Stimulated activated CD8-positive, alpha-beta memory T cell treated with anti-CD3 and anti-CD28 coated beads, Interleukin-7, amount 100 ng/mL, for 4 hours (primary cell): ENCODE results near the gene RETREG2.

Experiments
- DNase-seq, 2 donors: peaks; one replicate each; pipeline ENCODE4 v3.0.0-alpha.2; 2020; ENCODE audit warnings: low read depth in 2 of 2

Gene RETREG2

DNA sequence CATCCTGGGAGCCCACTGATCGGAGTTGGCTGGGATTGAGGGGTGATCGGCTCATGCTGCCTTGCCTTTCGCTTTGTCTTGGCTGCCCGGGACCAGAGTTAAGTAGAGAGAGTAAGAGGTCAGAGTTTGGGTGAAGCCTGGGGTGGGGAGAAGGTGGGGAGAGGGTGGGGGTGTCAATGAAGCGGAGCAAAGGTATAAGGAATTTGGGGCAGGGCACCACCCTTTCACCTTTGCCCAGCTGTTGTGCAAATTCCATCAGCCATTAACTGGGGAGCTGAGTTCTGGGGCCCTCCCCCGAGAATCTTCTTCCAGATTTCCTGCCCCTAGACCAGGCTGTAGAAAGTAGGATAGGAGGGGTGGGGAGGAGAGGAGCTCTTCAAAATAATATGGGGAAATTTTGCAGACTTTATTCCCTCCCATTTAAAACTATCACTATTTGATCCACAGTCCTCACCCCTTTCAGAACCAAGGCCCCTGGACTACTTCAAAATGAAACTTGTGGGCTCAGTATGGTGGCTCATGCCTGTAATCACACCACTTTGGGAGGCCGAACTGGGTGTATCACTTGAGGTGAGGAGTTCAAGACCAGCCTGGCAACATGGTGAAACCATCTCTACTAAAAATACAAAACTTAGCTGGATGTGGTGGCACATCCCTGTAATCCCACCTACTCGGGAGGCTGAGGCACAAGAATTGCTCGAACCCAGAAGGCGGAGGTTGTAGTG, 8.0 kb upstream of the RETREG2 start, which contains the start of gene SLC23A3:
SLC23A3 (minus strand) TSS at position 100 of the 725 bp plus-strand sequence; CDS start at position 55, 45 bp downstream.
- no peak for DNase-seq

GRCh38 chr2:219171231-219171651, 6.8 kb upstream of the RETREG2 start:
- no peak for DNase-seq

GRCh38 chr2:219172231-219173154, 5.6 kb upstream of the RETREG2 start:
- no peak for DNase-seq

DNA sequence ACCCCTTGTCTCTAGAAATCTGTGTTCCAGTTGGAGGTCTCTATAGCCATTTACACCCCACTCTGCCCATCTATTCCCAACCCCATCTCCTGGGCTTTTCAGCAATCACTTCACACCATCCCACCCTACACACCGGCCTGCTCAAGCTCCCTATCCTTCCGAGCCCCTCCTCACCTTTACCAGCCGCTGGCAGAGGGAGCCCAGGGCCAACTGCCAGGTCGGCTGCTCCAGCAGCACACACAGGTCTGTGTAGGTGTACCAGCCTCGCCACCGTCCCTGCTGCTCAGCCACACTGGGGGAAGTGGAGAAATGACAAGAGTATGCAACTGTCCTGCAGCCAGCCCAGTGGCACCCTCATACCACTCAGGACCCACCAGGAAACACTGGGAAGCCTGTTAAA, 4.9 kb upstream of the RETREG2 start:
- no peak for DNase-seq

DNA sequence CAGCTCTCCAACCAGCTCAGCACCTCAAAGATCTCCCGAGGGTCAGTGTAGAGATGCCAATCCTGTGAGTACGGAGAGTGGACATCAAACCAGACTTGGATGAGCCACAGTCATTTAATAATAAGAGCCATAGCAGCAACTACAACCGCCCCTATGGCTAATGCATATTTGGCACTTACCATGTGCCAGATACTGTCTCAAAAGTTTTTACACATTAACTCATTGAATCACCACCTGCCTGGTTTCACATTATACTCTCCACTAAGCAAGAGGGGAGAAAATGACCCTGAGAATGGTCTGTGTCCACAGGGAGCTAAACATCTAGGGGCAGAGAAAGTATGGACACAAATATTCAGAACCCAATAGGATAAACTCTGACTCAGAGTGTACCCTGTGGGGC, 3.9 kb upstream of the RETREG2 start:
- no peak for DNase-seq

DNA sequence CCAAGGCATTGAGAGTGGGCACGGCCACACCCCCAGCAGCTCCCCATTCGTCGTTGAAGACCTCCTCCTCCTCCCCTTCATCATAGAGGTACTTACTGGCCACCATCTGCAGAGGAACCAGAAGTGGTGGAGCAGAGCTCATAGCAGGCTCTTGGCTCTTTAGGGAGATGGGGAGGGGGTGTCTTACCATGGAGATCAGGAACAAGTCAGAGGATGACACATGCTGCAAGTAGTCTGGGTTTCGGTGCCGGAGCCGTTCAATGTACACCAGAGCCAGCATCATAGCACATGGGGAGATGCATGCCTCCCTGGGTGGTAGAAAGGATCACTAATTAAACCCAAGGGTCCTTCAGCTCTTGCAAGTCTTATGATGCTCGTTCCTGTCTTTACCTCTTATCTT, 3.3 kb upstream of the RETREG2 start:
- DNase-seq = no peak

- no peak for DNase-seq
Measured at GRCh38 chr2:219175486-219175885, 2.6 kb upstream of the RETREG2 start.

DNA sequence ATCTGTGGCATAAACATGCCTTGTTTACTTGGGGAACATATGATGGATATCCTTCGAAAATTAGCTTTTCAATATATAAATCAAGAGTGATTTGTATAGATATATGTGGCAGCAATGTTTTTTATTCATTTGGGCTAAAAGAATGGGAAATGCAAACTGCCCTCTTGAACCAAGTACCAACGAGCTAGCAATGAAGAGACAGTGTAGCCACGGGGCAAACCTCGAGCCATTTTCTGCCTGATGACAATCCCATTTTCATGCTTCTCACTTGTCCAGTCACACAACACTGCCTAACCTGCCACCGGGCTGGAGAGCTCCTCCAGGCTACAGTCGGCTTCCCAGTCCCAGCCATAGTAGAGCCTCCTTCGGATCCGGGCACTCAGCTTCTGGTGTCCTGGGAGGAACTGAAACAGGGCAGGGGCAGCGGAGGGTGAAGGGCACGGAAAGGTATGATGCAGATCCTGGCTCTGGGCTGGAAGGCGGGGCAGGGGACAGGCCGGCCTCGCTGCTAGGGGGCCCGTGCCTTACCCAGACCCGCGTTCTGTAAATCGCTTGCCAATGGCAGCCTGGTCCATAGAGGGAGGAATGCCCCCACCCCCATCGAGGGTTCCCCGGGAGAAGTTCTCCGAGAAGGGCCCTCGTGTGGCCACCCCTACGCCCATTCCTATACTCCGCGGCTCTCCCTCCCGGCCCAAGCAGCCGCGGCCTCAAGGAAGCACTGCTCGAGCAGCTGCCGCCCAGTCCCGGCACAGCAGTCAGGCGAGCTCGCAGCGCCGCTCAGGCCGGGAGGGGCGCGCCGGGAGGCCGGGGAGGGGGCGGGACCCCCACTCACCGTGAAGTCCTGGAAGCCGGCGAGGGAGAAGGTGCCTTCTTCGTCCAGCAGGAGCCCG, 1.9 kb upstream of the RETREG2 start:
- no peak for DNase-seq

DNA sequence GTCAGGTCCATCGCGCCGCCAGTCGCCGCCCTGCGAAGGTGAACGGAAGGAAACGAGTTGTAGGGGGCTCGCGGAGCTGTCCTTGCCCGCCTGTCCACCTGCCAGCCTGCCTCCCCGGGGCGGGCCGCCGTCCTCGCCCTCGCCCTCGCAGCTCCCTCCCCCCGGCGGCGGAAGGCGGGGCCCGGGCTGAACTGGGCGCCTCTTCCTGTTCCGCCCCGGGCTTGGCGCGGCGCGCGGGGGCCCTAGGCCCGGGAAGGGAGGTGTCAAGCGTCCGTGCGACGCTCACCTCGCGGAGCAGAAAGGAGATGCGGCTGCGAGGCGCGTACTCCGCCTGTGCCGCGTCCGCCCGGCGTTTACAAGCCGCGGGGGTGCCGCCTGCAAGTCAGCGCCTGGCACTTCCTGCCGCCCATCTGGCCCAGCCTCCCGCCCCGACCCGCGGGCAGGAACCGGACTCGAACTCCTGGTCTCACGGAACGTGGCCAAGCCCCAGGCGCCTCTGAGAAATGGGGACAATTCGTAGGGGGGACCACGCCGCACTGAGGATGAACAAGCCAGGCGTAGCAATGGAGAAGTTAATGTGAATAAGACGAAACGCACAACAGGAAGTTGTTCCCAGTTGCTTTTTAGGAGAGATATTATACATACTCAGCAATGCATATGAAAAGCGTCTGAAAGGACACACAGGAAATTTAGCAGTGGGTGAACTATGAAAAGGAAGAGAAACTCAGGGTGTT, 1.1 kb upstream of the RETREG2 start, which contains the start of gene CNPPD1:
CNPPD1 (minus strand) TSS at position 108 of the 734 bp plus-strand sequence; CDS start at position 11, 97 bp downstream.
- peak; percentile 66 to 86 for DNase-seq

GRCh38 chr2:219178377-219179175, 501 bp downstream of the RETREG2 start:
- DNase-seq = peak in 1 of 2 donors; percentile 36

DNA sequence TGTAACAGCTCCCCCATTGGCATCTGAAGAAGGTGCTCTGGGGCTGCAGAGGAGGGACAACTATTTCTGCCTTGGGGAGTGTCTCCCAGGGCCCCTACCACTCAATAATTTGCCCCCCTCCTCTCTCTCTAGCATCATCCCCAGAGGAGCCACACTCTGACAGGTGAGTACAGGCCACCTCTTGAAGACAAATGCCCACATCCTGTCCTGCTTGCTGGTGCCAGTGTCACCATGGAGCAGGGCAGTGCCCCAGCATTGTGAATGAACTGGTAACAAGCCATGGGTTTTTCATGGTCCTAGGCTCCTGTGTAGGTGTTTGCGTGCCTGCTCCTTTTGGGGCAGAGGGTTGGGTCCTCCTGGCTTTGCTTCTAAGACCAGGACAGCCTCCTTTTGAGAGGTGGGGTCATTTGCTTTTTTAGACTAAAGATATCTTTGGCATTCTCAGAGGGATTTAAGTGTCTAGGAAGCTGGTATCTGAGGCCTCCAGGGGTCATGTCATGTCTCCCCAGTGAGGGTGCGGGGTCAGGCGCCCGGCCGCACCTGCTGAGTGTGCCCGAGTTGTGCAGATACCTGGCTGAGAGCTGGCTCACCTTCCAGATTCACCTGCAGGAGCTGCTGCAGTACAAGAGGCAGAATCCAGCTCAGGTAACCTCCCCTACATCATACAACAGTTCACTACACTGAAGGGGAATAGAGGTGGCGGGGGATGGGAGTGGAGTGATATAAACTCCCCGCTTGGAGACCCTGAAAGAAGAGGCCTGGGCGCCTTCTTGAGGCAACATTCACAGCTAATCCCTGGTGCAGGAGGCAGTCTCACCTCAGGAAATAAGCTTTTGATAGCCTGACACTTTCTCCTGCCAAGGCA, 1.8 kb downstream of the RETREG2 start:
- DNase-seq = no peak

- no peak for DNase-seq
Measured at GRCh38 chr2:219180961-219181360, 2.9 kb downstream of the RETREG2 start.

DNA sequence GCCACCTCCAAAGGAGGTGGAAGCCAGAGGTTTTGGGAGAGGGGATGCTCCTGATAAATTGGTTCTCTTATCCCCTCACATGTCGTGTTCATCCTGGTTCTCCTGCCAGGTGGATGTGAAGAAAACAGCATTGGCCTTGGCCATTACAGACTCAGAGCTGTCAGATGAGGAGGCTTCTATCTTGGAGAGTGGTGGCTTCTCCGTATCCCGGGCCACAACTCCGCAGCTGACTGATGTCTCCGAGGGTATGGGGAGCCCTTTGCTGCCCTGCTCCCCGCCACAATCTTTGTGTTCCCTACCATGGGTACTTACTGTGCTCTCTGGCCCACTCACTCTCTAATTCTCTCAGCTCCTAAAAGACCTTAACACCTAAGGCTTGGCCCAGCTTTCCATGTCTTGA, 3.5 kb downstream of the RETREG2 start:
- DNase-seq = no peak

DNA sequence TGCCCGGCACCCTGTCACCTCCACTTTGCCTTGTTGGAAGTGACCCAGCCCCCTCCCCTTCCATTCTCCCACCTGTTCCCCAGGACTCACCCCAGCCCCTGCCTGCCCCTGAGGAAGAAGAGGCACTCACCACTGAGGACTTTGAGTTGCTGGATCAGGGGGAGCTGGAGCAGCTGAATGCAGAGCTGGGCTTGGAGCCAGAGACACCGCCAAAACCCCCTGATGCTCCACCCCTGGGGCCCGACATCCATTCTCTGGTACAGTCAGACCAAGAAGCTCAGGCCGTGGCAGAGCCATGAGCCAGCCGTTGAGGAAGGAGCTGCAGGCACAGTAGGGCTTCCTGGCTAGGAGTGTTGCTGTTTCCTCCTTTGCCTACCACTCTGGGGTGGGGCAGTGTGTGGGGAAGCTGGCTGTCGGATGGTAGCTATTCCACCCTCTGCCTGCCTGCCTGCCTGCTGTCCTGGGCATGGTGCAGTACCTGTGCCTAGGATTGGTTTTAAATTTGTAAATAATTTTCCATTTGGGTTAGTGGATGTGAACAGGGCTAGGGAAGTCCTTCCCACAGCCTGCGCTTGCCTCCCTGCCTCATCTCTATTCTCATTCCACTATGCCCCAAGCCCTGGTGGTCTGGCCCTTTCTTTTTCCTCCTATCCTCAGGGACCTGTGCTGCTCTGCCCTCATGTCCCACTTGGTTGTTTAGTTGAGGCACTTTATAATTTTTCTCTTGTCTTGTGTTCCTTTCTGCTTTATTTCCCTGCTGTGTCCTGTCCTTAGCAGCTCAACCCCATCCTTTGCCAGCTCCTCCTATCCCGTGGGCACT, 4.5 kb downstream of the RETREG2 start:
- no peak for DNase-seq

DNA sequence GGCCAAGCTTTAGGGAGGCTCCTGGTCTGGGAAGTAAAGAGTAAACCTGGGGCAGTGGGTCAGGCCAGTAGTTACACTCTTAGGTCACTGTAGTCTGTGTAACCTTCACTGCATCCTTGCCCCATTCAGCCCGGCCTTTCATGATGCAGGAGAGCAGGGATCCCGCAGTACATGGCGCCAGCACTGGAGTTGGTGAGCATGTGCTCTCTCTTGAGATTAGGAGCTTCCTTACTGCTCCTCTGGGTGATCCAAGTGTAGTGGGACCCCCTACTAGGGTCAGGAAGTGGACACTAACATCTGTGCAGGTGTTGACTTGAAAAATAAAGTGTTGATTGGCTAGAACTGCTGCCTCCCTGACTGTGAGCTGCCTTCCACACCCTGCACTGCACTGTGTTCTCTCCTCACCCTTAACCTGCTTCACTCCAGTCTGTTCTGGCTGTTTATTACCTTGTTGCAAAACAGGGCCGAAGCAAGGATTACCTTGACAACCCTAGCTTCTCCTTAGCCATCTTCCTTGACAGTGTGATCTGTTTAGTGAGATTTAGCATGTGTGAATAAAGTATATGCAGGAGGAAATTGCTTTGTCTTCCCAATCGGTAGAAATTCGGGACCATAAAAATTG, 5.2 kb downstream of the RETREG2 start:
- no peak for DNase-seq

DNA sequence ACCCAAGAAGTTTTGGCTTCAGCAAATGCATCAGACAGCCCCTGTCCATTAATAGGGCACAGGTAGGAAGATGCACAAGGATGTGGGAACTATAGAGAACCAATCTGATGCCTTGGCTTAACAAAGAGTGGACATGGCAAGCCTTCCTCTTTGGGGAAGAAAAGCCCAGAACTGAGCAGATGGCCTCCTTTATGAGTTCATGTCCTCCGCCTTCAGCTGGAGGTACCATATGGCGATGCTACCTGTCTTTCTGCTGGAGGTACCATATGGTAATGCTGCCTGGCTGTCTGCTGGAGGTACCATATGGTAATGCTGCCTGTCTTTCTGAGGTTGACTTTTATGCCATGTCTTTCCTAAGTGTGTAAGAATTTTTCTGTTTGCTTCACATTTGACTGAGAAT, 6.0 kb downstream of the RETREG2 start:
- DNase-seq = no peak

GRCh38 chr2:219186754-219187456, 8.8 kb downstream of the RETREG2 start:
- no peak for DNase-seq
